GM18861 (cell line): ENCODE data around the gene LRRC7.
"Not testable (repeated sequence)": the region's sequence is repeated elsewhere in the genome, so short reads cannot be mapped to it uniquely, and the experiment has no call there.

Source experiments
- ATAC-seq: cut with Tn5 transposase; IDR thresholded peaks from one replicate; pipeline ENCODE4 v1.9.1; 2021; ENCODE audit not compliant: unreplicated experiment

LRRC7 gene

DNA sequence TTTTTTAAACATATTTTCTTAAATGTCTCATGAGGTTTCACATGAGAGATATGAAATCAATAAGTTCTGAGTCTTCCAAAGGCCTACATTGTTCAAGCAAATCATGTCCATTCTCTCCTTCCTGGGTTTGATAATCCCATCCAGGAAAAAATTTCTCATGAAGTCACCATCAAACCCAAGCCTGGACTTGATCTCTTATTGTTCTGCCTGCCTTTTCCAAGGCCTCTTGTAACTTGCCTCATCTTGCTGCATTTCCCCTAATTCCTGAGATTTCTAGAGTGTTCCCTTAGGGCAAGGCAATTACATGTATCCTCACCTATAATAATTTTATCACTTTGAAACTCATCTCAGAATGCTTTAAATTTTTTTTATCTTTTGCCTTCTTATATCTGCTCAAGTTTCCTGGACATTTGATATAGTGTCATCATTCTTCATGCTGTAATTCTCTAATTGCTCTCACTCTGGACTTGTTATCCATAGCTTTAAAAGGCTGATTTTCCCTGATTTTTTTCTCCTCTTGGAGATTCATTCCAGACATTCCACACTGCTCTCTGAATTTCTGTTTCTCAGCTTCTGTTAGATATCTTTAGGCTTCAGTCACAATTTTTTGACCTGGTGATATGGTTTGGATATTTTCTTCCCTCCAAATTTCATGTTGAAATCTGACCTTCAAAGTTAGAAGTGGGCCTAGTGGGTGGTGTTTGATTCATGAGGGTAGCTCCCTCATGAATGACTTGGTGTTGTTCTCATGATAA is 126.4 kb downstream of the LRRC7 start:
- no peak for ATAC-seq

DNA sequence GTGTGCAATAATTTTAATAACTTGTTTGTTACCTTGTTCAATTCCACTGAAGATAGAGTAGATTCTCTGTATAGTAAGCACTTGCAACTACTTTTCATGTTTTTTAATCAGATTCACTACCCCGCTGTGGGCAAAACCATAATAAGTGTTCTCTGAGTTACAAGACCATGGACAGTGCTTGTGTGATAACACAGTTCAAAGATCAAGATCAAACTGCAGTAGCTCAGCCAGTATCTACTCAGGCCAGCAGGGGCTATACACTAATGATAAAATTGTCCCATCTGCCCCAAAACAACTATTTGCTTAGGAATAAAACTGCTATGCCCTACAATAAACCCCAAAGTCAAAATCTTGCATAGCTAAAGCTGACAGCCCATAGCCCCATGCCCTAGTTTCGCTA is 129.6 kb downstream of the LRRC7 start:
- no peak for ATAC-seq

DNA sequence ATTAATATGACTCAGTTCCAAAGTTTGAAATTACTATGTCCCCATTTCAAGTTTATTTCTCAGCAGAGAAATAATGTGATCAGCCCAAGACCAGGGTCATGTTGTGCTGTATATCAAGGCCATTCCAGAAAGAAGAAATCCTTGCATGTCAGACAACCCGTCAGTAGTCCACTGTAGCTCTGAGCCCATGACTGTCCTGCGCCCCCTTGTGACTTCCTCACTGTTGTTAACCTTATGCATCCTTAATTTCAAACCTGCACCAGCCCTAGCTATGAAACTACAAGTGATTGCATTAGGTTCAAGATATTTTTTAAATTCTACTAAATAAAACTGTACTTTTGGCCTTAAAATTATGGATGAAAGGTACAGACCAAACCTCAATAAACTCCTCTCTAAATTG is 133.0 kb downstream of the LRRC7 start:
- no peak for ATAC-seq

DNA sequence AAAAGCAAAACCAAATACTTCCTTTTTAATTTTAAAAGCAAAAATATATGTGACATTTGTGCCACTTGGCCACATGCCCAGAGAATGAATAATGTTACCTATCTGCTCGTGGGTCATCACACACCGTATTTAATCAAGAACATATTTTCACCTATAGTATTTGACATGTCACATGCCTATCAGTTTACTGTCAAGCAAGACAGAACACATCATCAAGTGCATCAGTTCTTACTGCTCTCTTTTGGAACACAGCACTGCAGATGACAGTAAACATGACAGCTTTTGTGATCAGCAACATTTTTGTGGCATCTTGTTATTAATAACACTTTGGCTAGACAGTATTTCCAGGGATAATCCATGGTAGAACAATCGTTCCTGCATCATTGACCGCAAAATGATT is 134.4 kb downstream of the LRRC7 start:
- ATAC-seq: no peak

DNA sequence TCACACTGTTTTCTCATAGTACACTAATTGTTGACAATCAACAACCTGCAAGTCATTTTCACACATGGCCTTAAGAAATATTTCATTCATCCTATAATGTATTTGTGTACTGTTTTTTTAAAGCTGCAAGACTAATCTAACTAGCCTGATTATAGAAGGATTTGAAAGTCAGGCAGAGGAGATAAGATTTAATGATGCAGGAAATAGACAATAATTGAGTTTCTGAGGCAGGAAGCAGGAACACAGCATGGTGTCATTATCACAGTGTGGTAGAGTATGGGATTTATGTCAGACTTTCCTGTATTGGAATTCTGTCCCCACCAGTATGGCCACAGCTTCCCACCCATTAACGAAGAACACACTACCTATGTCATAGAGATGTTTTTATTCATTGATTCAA is 138.8 kb downstream of the LRRC7 start:
- no peak for ATAC-seq

DNA sequence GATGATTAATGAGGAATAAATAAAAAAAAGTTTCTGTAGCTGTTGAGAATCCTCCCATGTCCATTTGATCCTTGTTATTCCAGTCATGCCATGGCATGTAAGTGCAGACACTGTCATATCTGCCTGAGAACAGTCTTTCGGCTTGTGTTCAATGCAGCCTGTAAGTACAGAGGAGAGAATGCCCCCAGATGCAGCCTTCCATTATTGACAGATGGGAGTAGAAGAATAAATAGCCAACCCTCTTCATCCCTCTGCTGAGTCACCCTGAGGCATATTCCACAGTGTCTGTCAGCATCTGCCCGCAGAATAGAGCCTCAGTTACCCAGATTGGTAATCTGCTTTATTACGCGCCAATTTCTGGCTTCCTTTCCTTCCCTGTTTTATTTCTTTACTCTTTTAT is 139.4 kb downstream of the LRRC7 start:
- ATAC-seq: no peak

DNA sequence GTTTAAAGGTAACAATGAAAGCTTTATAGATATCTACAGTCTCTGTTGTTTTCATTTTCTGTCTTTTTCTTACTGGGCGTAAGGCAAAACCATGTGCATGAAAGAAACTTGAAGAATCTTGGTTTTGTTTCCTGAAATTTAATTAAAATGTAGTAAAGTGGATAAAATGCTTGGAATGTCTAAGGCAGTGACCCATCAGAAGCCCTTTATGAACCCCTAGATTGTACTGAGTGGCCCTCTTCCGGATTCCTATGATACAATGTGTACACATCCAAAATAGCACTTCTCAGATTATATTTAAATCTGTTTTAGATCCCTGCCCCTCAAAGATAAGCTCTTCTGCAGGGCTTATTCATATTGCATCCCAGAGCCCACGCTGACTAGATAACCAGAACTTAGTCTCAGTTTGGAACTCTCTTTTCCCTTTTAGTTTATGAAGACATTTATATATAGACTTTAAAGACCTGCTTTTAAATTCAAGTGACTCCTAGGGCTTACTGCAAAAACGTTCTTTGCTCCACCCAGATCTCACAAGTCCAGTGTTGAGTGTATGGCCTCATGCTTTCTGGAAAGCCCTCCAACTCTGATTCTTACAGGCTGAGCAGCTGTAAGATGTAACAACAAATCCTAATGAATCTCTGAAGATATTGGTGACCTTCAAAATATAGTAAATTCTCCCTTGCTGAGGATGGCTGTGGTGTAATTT is 142.9 kb downstream of the LRRC7 start:
- ATAC-seq: no peak

DNA sequence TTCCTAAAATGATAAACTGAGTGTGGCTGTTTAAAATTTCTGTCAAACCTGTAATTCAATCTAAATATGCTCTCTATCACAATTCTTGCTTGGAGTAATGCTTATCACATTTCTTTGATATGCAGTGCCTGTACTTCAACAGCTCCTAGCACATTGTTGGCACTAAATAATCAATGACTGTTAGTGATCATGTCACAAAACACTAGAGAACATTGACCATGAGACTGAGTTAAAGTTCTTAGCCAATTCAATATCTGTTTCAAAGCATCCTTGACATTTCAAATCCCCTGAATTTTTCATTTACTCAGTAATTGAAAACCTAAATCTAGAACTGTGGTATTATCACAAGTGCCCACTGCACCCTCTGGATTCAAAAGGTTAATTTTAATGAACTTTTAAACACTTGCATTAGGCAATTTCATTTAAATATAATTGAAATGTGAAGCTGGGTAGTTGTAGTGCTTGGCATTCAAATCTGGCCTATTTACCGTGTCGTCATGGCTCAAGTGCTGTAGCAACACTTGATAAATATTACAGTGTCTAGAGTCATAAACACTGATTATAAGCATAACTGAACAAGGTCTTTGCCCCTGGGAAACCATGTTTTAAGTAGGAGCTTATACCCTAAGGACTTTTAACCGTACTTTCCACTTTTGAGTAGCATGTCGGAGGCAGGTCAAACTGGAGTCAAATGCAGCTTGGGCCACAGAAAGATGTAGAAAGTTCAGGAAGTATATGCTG is 143.6 kb downstream of the LRRC7 start:
- no peak for ATAC-seq

DNA sequence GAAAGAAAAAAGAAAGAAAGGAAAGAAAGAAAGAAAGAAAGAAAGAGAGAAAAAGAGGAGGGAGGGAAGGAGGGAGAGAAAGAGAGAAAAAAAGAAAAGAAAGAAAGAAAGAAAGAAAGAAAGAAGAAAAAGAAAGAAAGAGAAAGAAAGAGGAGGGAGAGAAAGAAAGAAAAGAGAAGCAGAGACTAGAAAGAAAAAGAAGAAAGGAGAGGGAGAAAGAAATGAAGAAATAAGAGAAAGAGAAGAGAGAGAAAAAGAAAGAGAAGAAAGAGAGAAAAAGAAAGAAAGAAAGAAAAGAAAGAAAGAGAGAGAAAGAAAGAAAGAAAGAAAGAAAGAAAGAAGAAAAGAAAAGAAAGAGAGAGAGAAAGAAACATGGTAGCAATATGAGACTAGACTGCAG is 150.1 kb downstream of the LRRC7 start:
- not testable (repeated sequence) for ATAC-seq

DNA sequence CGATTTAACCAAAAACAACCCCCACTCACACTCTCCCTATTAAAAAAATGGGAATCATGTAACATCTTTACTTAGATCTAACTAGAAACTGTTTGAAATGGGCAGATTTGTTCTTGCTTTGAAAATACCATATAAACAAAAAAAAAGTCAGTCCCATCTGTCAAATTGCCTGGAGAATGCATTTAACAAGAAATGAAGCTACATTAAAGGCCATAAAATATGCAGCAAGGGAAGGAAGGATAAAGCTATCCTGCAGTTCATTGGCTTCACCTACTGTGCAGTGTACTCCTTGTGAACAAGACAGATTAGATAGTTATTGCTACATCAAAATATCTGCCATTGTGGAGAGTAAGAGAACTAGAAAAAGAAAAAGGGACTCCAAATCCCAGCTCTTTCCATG is 160.5 kb downstream of the LRRC7 start:
- no peak for ATAC-seq

DNA sequence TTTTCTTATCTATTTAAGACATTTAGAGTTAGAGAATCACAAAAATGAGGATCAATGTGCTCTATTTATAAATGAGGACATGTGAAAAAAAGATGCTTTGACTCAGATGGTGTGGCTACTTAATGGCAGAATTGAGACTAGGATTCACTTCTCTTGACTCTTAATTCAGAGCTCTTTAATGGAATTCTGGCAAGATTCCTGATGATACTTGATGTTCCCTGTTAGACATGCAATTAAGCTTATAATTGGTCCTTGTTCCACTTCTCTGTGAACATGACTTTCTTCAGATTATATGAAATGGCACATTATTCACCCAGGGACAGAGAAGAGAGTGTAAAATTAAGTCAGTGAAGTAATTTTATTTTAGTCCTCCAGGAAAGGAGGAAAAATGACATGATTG is 165.3 kb downstream of the LRRC7 start:
- ATAC-seq: no peak

DNA sequence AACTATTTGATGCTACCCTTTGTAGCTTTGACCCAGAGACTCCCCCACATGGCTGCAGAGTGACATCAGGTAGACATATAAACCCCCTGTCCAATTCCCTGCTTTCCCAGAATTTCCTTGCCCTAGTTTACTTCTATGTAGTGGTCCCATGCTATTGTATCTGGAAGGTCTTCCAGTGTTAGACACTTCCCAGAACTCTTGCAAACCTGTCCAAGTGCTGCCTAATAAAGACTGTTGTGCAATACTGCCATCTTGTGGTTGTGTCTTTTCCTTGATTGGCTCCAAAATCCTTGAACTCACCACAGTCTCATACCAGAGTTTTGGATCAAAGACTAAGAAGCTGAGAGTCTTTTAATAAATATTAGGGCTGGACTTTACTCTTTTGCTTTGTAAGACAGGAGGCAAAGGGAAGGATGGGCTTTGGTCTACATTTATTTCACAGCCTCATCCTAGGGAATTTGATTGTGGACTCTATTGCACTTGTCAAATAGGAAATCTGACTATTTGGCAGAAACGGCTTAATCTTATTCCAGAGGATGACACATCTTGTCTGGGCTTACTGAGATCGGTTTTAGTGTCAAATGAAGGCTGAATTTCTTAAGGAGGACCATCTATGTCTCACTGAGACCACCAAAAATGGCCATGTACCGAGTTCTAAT is 169.9 kb downstream of the LRRC7 start:
- ATAC-seq: peak; percentile 68

DNA sequence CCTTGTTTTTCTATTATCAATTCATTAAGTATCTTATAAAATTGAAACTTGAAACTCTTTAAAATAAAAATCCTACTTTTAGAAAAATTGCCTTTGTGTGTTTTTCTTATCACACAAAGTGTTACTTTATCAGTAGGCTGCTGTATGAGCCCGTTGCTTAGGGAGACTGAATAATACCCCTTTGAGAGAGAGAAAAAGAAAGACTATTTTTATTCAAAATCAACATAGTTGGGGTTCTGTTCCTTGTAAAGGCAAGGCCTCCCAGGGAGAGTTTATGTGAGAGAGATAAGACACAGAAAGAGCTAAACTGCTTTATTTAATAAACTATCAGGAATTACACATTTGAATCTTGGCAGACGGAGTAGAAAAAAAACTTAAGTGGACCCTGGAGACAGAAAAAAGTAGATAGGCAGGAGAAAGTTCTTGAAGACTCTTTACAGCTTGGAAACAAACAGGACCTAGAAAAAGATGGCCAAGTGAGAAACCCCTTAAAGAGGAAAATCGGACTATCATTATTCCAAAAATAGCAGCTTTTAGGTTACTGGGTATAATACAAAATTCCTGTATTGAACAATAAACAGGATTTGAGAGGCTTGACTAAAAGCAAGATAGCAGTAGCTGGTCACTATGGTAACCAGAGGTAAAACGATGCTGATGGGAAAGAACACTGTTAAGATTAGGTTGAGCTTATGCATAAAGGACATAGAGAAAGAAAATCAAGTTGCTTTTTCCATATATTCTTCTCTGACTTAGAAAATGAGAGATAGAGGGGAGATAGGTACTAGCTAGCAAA is 170.9 kb downstream of the LRRC7 start:
- no peak for ATAC-seq

DNA sequence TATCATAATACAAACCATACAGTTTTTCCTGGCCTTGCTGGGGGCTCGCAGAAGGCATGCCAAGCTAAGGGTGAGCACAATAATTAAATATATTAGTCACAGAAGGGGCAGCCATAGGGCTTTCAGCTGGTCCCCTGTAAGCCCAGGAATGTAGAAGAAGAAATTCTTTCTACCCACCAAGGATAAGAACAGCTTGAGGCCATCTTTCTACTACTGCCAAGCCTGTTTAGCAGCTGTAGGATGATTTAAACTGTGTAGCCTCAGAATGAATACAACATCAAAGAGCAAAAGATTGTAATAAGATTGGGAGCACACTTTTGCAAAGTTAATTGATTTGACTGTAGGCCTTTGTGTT is 171.5 kb downstream of the LRRC7 start:
- no peak for ATAC-seq

DNA sequence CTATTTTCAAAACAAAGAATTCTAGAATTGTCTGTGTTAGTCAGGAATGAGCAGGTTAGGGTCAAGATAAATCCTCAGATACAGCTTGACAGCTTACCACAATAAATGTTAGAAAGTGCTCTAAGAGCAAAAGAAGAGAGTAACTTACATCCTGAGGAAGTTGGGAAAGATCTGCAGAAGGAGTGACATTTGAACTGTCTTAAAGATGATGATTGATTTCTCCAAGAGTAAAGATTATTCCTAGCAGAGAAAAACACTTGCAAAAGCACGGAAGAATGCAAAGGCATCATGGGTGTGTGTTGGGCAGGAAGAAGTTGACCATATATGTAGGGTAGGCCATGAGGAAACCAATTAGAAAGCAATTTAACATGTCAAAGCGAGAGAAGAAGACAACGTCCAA is 175.4 kb downstream of the LRRC7 start:
- no peak for ATAC-seq

DNA sequence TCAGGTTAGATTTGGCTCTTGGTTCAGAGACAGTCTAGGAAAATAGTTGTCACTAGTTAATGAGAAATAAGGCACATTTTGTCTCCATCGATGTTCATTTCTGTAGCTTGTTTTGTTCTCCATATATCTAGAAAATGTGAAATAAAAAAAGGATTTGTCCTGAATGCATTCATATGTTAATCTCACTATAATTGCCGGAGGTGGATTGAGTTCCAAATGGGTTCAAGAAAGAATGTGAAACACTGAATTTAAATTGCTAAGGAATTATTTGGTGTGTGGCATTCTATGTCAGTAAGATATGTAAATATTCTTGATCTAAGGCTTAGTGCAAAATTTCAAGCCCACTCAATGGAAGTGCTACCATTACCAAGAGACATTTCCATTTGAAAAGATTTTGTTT is 176.7 kb downstream of the LRRC7 start:
- ATAC-seq: no peak

DNA sequence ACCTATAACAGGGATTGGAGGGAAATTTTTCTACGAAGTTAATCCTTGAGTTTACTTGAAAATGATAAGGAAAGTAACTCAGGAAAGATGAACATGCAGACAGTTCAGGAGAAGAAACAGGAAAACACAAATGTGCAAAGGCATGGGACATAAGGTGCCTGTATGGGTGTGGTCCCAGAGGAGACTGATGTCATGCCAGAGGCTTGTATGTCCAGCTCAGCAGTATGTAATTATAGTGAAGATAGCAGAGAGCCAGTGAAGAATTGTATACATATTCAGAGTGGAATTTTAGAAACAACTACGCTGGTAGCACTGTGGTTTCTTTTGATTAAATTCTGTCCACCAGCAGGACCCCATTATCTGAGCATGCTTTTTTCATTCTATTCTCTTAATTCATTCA is 179.5 kb downstream of the LRRC7 start:
- no peak for ATAC-seq

DNA sequence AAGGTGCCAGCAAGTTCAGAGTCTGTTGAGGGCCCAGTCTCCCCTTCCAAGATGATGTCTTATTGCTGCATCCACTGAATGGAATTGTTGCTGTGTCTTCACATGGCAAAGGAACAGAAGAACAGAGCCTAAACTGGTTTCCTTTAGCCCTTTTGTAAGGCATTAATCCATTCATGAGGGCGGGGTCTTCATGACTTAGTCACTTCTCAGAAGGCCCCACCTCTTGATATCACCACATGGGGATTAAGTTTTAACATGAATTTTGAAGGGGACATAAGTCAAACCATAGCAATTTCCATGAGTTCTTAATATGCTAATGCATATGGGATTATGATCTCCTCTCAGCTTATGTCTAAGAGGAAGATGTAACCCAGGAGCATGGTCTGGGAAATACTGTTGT is 182.9 kb downstream of the LRRC7 start:
- ATAC-seq: no peak

DNA sequence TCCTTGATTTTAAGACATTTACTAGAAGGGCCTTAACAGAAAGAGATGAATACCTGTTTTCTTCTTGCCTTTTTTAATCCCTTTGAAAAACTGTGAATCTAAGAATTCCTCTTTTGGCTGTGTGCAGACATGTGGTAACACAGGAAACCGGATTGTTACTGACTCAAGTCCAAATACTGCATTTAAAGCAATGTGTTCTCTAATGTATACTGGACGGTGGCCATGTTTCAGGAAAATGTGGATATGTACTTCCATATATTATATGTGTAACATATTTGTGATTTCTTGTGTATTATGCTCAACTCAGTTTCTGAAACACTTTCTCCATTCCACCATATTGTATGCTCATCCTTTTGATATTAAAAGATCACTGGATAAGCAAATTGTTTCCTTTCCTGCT is 185.1 kb downstream of the LRRC7 start:
- ATAC-seq: no peak

DNA sequence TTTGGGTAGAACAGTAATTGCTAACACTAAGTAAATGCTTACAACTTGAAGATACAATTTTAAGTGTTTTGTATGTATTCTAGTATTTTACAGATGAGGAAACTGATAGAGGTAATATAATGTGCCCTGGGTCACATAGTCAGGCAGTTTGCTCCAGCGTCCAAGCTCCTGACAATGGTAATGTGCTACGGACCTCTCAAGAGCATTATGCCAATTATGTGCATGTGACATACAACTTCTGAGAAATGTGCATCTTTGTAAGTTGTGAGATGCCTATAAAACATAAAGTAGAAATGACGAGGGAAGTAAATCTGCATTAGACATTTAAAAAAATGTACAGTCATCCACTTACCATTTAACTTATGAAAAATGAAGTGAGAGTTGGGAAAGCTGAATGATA is 186.8 kb downstream of the LRRC7 start:
- no peak for ATAC-seq

DNA sequence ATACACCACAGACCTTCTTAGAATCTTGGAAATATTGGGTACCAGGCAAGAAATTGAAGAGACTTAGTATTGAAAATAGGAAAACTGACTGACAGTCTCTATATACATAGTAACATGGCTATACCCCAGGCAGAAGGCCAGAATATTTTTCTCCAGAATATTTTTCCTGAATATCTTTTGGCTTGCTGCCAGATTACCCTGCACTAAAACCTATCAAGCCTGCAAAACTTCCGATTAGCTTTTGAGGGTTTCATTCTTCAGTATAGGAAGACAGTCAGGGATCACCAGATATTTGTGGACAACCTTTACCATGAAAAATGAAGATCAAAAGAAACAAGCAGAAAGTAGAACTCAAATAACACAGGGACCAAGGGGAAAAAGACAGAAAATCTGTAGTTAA is 187.9 kb downstream of the LRRC7 start:
- ATAC-seq: no peak
